ENCODE results near the gene CAP2.

GRCh38 chr6:17501982-17502704 is 108.7 kb downstream of the CAP2 start:
- TF ChIP-seq CTCF (IDR thresholded peaks at IDR 0.05; ENCODE audit: insufficient read depth, low read depth, low read length) = no peak
- no peak for TF ChIP-seq EZH2 (IDR thresholded peaks at IDR 0.05; ENCODE audit: insufficient read depth, low read length)
